Measurements from ENCODE around the gene PARD3B.

The PARD3B gene

DNA sequence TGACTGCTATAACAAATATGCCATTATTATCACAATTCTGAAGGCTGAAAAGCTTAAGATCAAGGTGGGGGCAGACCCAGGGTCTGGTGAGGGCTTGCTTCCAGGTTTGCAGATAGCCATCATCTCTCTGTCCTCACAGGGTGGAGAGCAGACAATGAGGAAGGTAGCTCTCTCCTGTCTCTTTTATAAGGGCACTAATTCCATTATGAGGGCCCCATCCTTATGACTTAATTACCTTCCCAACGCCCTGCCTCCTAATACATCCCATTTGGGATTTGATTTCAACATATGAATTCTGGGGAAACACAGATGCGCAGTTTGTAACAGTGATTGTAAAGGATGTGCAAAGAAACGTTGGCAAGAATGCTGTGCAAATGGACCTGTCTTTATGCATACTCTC lies 44.8 kb downstream of the PARD3B start:
- DNase-seq, result no peak

DNA sequence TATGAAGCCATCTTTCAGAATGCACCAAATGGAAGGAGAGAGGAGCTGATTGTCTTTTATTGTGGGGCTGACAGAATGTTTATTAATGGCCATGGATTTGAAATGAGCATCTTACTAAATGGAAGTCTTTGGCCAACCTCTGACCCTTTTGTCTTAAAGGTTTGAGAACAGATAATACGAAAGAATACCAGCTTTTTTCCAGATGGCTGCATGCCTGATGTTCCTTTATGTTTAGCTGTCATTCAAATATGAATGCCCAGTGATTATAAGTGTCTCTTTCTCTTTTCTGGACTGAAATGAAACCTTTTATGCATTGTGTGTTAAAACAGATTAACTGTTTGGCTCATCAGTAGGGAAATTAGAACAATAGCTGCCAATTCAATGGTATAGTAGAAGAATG lies 46.0 kb downstream of the PARD3B start:
- no peak for DNase-seq

DNA sequence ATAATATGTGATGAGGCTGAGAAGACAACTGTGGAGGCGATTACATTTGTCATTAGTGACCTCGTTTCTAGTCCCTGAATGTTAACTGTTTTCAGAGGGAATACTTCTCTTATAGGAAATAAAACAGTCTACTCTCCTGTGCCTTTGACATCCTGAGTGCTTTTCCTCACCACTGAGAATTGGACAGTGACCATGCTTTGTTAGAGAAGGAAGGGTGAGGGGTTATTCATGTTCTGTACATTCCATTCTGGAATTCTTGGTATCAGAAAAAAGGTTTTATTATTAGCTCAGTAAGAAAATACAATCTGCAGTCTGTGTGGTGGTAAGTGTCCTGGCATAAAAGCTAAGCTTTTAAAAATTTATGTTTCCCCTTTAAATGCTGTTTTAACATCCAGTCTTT lies 58.8 kb downstream of the PARD3B start:
- no peak for DNase-seq

GRCh38 chr2:204608237-204608939 lies 63.1 kb downstream of the PARD3B start:
- DNase-seq, result no peak

GRCh38 chr2:204611017-204611631 lies 65.8 kb downstream of the PARD3B start:
- DNase-seq, result no peak

DNA sequence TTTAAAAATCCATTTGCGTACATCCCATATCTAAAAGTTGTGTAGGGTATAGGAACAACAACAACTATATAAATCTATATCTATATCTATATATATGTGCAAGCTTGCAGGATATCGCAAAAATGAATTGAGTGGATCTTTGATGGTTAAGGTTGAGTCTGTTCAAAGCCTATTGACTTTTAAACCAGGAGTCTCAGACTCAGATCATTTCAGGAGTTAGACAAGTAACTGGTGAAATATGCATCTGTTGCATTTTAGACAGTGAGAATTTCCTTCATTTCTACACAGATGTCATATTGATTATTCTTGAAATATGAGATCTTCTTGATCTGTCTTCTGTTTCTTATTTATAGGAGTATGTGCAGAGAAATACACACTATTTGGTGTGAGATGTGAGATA lies 66.5 kb downstream of the PARD3B start:
- no peak for DNase-seq

GRCh38 chr2:204613635-204614034 lies 68.4 kb downstream of the PARD3B start:
- DNase-seq, result no peak

DNA sequence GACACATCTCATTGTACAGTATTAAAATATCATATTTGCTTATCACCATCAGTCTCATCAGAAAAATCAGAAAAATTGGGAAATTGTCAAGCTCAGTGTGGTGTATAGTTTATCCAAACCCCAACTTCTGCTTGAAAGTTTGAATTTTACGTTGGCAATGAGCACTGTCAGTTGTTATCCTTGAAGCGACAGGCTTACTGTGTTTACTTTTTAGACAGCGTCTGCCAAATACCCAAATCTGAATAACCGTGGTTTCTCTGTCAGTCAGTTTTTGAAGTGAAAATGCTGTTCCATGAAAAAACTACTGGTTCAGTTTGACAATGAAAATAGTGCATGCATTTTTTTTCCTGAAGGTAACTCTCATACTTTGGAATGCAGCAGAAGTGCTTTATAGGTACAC lies 70.2 kb downstream of the PARD3B start:
- no peak for DNase-seq

DNA sequence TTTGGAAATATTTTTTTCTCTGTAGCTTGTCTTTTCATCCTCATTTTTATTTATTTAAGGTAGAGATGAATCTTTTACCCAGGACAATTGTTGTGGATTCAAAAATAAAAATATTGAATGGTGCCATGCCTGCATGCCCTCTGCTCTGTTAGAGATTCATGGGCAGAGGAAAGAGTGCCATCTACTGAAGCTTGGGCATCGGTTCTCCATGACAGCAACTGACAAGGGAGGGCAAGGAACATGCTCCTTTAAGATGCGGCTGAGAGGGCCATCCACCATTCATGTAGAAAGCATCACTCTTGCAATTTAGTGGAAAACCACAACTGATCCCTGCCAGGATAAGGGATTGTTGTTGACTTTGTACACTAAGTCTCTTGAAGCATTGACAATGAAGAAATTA lies 79.9 kb downstream of the PARD3B start:
- DNase-seq, result no peak

- no peak for DNase-seq
These were observed 83.8 kb downstream of the PARD3B start for GRCh38 chr2:204628926-204629712.

GRCh38 chr2:204632410-204632809 lies 87.1 kb downstream of the PARD3B start:
- DNase-seq, result no peak

DNA sequence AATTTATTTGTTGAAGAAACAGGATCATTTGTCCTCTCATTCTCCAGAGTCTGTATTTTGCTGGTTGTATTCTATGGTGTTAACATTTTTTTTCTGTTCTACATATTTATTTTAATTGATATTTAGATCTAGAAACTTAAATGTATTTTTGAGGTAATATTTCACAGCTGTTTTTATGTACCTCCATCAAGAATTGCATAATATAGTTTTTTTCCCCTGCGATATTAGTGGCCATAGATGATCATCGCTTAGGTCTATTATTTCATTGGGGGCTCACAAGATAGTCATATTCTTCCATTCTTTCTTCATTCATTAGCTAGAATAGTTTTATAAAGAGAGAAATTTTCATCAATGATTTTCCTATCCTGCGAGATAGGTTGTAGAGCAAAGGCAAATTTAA lies 89.3 kb downstream of the PARD3B start:
- DNase-seq, result no peak

DNA sequence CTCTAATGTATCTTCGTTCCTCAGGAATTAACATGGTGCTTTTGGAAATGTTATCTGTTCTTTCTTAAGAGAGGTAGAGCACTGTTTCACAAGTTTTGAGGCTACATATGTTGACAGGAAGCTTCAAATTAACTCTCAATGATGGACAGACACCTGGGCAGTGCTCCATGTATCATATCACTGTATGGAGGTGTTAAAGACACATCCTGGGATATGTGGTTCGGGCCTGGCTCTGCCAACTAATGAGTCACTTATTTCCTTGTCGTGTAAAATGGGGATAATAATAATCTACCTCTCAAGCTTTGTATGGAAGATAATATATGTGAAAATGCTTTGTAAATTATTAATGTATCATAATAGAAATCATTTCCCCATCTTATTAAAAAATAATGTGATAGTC lies 90.2 kb downstream of the PARD3B start:
- no peak for DNase-seq

DNA sequence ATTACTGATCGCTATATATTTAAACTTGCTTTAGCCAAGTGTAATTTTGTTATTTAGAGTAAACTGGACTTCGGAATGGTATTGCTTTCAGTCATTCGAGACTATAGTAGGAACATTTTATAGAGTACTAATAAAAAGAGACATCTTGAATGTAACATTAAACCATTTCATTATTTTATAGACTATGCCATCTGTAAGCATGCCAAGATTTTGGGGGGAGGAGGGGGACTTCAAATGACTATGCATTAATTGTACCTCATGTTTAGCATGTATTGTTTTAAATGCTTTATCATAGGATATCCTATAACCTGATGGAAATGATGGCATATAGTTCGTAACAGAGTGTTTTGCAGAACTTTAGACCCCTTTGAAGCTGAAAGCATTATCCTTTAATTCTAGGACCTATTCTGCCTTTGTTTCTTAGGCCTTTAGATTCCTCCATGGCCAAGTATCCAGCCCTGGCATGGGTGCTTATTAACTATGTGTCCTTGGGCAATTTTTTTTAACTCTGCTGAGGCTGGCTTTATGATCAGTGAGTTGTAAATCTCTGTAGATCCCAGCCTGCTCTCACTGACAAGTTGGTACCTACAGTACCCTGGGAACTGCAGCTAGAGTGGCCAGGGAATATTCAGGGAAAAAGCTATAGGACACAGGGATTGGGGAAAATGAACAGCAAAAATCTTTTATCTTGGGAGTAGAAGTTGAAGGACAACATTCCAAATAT lies 93.4 kb downstream of the PARD3B start:
- no peak for DNase-seq

- DNase-seq, result no peak
These were observed 98.1 kb downstream of the PARD3B start for GRCh38 chr2:204643326-204643725.

DNA sequence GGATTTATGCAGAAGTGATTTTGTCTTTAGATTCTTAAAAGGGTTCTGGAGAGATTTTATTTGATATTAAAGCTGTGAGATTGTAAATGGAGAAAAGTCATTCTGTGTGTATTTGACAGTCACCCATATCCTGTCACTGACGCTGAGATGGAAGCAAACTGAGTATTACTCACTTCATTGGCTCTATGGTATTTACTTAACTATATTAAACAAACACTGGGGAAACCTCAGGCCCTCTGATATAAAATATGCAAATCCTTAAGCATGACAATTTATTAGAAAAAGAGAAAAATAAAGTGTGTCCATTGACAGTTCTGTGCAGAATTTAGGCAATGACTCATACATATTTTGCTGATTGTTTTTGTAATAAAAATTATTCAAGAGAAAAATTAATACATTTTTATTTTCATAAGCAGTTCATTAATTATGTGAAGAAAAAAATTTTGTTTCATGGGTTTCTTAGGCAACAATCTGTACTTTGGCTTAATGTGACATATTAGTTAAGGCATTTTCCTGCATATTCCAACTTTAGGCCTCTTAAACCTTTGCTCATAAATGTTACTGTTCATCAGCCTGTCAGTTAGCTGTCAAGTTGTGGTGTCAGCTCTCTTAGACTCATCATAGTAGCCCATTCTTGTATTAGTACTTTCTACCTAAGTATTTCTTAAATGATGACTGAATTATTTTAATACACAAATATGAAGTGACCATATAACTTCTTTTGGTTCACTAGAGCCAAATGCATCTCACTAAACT lies 99.9 kb downstream of the PARD3B start:
- no peak for DNase-seq

- DNase-seq, result no peak
These were observed 102.4 kb downstream of the PARD3B start for GRCh38 chr2:204647626-204648025.

DNA sequence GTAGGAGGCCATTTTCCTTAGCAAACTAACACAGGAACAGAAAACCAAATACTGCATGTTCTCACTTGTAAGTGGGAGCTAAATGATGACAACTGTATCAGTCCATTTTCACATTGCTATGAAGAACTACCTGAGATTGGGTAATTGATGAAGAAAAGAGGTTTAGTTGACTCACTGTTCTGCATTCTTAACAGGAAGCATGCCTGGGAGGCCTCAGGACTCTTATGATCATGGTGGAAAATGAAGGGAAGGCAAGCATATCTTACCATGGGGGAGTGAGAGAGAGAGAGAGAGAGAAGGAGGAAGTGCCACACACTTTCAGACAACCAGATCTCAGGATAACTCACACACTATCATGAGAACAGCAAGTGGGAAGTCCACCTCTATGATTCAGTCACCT lies 105.3 kb downstream of the PARD3B start:
- no peak for DNase-seq

- DNase-seq, result no peak
These were observed 106.8 kb downstream of the PARD3B start for GRCh38 chr2:204652063-204652462.

- DNase-seq, result no peak
These were observed 109.4 kb downstream of the PARD3B start for GRCh38 chr2:204654669-204655068.

DNA sequence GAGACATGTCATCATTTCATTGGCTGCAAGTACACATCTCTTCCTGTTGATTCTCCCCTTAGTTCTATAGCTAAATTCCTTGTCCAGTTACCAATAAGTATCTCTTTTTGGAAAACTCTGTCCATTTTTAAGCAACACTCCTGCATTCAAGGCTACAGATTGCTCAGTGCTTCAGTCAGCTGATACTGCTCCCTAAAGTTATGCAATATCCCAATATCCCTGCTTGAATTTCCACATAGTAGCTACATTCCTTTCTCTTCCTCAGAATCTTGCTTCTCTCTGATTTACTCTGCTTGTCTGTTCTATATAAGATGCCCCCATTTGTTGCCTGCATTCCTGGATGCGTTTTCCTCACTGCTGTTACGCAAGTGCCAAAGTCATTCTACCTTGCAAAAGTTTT lies 109.8 kb downstream of the PARD3B start:
- DNase-seq, result no peak

GRCh38 chr2:204655626-204656025 lies 110.4 kb downstream of the PARD3B start:
- DNase-seq, result no peak

- DNase-seq, result no peak
These were observed 111.7 kb downstream of the PARD3B start for GRCh38 chr2:204657024-204657423.

Measured in activated CD8-positive, alpha-beta memory T cell treated with anti-CD3 and anti-CD28 coated beads for 24 hours (primary cell).